ENCODE measurements around the gene SLC51B.

The SLC51B gene

GRCh38 chr15:65102912-65103311 is 57.7 kb downstream of the SLC51B start:
- TF ChIP-seq CTCF (IDR thresholded peaks at IDR 0.05; ENCODE audit: low read depth, low read length, poor library complexity, severe bottlenecking): no peak
- TF ChIP-seq EZH2phosphoT487 (IDR thresholded peaks at IDR 0.05; ENCODE audit: borderline replicate concordance, low read length): no peak
- Histone ChIP-seq H3K27me3 (ENCODE audit: control insufficient read depth, low read length) (no peaks in the 10 kb centered on the region), H3K4me1 (ENCODE audit: control insufficient read depth, low read length) (no peaks in the 10 kb centered on the region), H3K4me2 (ENCODE audit: low read length) (no peak overlapping the region), H3K9me3 (ENCODE audit: control insufficient read depth, insufficient read depth, low read length) (no peaks in the 10 kb centered on the region), H4K20me1 (ENCODE audit: control insufficient read depth, insufficient read depth, low read depth, low read length) (no peaks in the 10 kb centered on the region), H3K36me3 (ENCODE audit: control insufficient read depth, low read length) (peaks cover 41% of the 10 kb centered on the region), H3K9me2 (replicated peaks; ENCODE audit: control insufficient read depth, low read length) (no peaks in the 10 kb centered on the region), H3K4me3 (ENCODE audit: low read length) (no peak overlapping the region), H3K79me2 (ENCODE audit: control insufficient read depth, low read length) (no peaks in the 10 kb centered on the region), H3F3A (ENCODE audit: control insufficient read depth, insufficient read depth) (no peaks in the 10 kb centered on the region), H3K27ac (ENCODE audit: low read depth, low read length) (no peak overlapping the region)
